Panc1 (cell line): Measurements from ENCODE around the gene DUSP19. TPM values are rescaled to one million over a fixed set of nuclear protein-coding genes. Genes with fewer than 3 reads are reported as not detected.

ENCODE experiments used
- ATAC-seq: fragments of 200-7000 bp; cut with Tn5 transposase; 2 replicates; pipeline ENCODE4 v1.9.1; 2020; ENCODE audit warnings: mild to moderate bottlenecking, moderate library complexity
- BruUV-seq: library from RNA; stranded (reverse); fragments of 400-500 nt; replicated peaks from 2 replicates; lab custom pipeline; 2021; lab: Mats Ljungman, UMichigan
- CTCF ChIA-PET: fragments of 300-600 bp; sonication (Branson Sonifier 250); formaldehyde crosslinking; loops from one replicate; lab custom pipeline; 2022; ENCODE audit warnings: antibody characterized with exemption; lab: Charles Lee
- POLR2A ChIA-PET: fragments of 300-600 bp; sonication (Branson Sonifier 250); formaldehyde crosslinking; loops from one replicate; lab custom pipeline; 2022; ENCODE audit warnings: antibody characterized with exemption; lab: Charles Lee
- DNase-seq: peaks from one replicate; pipeline ENCODE4 v3.0.0-alpha.2; 2010; ENCODE audit warnings: low read depth, low spot score
- H3K27ac ChIP-seq: 2 replicates; pipeline ENCODE4 v1.5.1; 2011; ENCODE audit warnings: mild to moderate bottlenecking, low read length, inconsistent platforms
- H3K27me3 ChIP-seq: fragments of 200-500 bp; sonication (Bioruptor generic); 2 replicates; pipeline ENCODE4 v1.6.0; 2014; ENCODE audit warnings: low read length, inconsistent platforms; ENCODE audit not compliant: control insufficient read depth, insufficient read depth
- H3K36me3 ChIP-seq: fragments of 200-500 bp; sonication (Bioruptor generic); 2 replicates; pipeline ENCODE4 v1.5.1; 2014; ENCODE audit warnings: inconsistent platforms, mild to moderate bottlenecking, low read length, moderate library complexity; ENCODE audit not compliant: control insufficient read depth, insufficient read depth
- H3K4me1 ChIP-seq: 2 replicates; pipeline ENCODE4 v1.5.1; 2011; ENCODE audit warnings: inconsistent platforms, mild to moderate bottlenecking, low read length, moderate library complexity; ENCODE audit not compliant: control insufficient read depth, insufficient read depth
- H3K4me3 ChIP-seq, 2 experiments: 2 replicates each; pipeline ENCODE4 v1.5.1; 2011 to 2012; ENCODE audit warnings: low read depth in 2 of 2, low read length in 2 of 2, mild to moderate bottlenecking in 2 of 2, inconsistent platforms in 1 of 2, moderate library complexity in 1 of 2
- H3K9me3 ChIP-seq: fragments of 200-500 bp; sonication (Bioruptor generic); 2 replicates; pipeline ENCODE4 v1.5.1; 2014; ENCODE audit warnings: low read depth, mild to moderate bottlenecking, inconsistent platforms, low read length, moderate library complexity; ENCODE audit not compliant: control insufficient read depth, insufficient read depth
- CTCF ChIP-seq: fragments of 450-650 bp; IDR thresholded peaks from 2 replicates; pipeline ENCODE4 v1.5.1; 2017; ENCODE audit warnings: mild to moderate bottlenecking
- POLR2AphosphoS5 ChIP-seq: IDR thresholded peaks from 2 replicates; pipeline ENCODE4 v1.6.1; 2012; ENCODE audit warnings: mild to moderate bottlenecking, low read depth, low read length, moderate library complexity
- REST ChIP-seq, 2 experiments: IDR thresholded peaks; 2 replicates each; pipeline ENCODE4 v1.6.1; 2011 to 2012; ENCODE audit warnings: low read depth in 2 of 2, control low read depth in 1 of 2, low read length in 1 of 2, mild to moderate bottlenecking in 1 of 2, moderate library complexity in 1 of 2; ENCODE audit not compliant: insufficient read depth in 1 of 2
- SIN3A ChIP-seq: IDR thresholded peaks from 2 replicates; pipeline ENCODE4 v1.6.1; 2012; ENCODE audit warnings: low read depth, mild to moderate bottlenecking, low read length, moderate library complexity, borderline replicate concordance; ENCODE audit not compliant: insufficient read depth
- TCF7L2 ChIP-seq: IDR thresholded peaks from 2 replicates; pipeline ENCODE4 v1.6.1; 2011; ENCODE audit warnings: mild to moderate bottlenecking, low read depth, low read length, inconsistent platforms
- in situ Hi-C: cut with HindIII; loops from 2 replicates; pipeline ENCODE4 v1.10.0; 2016; ENCODE audit warnings: low sequenced_read_pairs, low pct_unique_long_range_greater_than_20kb
- intact Hi-C: fragments of 100-400 bp; cut with micrococcal nuclease; formaldehyde crosslinking; loops from one replicate; pipeline ENCODE4 v1.10.0; 2022; ENCODE audit not compliant: unreplicated experiment
- total RNA-seq: library from RNA; stranded (reverse); gene quantifications from one replicate; pipeline ENCODE4 v1.2.1, GENCODE V29; 2021; ENCODE audit not compliant: unreplicated experiment

Gene DUSP19
- total RNA-seq, 1 experiment from 2014 or later, result 1.3 TPM

- intact Hi-C loops, result no loop called here
Observed at GRCh38 chr2:183093857-183094657, 15.5 kb downstream of the DUSP19 start.

More at GRCh38 chr2:183093857-183094657, 15.5 kb downstream of the DUSP19 start:
- Histone ChIP-seq H3K27ac (no peak overlapping the region), H3K36me3 (no peaks in the 10 kb centered on the region), H3K4me1 (no peaks in the 10 kb centered on the region), H3K4me3 (no peak overlapping the region), H3K9me3 (no peaks in the 10 kb centered on the region), H3K27me3 (no peaks in the 10 kb centered on the region)
- TF ChIP-seq SIN3A, result no peak
- no peak; the same call in 1 of the 2 replicates for TF ChIP-seq CTCF
- TF ChIP-seq REST (IDR thresholded peaks at IDR 0.05; ENCODE audit: insufficient read depth in 1 of 2, low read depth in 2 of 2, low read length in 1 of 2), result no peak
- TF ChIP-seq POLR2AphosphoS5, result no peak
- TF ChIP-seq TCF7L2, result no peak
- no TSS peak for BruUV-seq
- ChIA-PET CTCF (interaction anchor here (0.5 to 0.6 kb wide), 2 partner anchors 15 to 114 kb away, joined by 3 read pairs; no protein-coding TSS in a partner anchor), POLR2A (no interaction called here)
- ATAC-seq, result no peak
- in situ Hi-C loops, result no loop called here
- no peak for DNase-seq
